Neural cell (in vitro differentiated cells): ENCODE measurements around the gene LIPC.

Experiments used
- MXI1 ChIP-seq: fragments of 450-650 bp; conservative IDR thresholded peaks from 2 replicates; pipeline ENCODE4 v1.6.1; 2014; ENCODE audit warnings: antibody characterized with exemption, mild to moderate bottlenecking; ENCODE audit not compliant: poor library complexity, severe bottlenecking
- TF ChIP-seq, protein P1 (sequence below): fragments of 450-650 bp; IDR thresholded peaks from 2 replicates; pipeline ENCODE4 v1.5.1; 2014; ENCODE audit warnings: antibody characterized with exemption, mild to moderate bottlenecking, moderate library complexity; ENCODE audit not compliant: poor library complexity, severe bottlenecking

DNA sequence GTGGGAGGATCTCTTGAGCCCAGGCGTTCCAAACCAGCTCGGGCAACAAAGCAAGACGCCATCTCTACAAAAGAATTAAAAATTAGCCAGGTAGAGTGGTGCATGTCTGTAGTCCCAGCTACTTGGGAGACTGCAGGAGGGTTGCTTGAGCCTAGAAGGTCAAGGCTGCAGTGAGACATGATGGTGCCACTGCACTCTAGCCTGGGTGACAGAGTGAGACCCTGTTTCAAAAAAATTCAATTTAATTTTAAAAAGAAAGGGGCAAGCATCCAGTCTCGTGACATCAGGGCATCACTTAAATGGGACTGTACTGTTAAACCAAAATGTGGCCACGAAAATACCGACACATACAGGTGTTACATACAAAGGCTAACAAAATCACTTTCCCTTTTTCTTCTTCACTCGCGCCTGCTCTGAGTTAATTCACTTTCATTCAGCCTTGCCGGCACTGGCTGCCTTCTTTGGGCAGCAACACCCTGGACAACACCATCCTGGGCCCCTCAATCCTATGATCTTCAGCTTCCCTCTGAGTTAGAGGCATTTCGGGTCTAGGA is 121.7 kb downstream of the LIPC start:
- TF ChIP-seq, protein P1, sequence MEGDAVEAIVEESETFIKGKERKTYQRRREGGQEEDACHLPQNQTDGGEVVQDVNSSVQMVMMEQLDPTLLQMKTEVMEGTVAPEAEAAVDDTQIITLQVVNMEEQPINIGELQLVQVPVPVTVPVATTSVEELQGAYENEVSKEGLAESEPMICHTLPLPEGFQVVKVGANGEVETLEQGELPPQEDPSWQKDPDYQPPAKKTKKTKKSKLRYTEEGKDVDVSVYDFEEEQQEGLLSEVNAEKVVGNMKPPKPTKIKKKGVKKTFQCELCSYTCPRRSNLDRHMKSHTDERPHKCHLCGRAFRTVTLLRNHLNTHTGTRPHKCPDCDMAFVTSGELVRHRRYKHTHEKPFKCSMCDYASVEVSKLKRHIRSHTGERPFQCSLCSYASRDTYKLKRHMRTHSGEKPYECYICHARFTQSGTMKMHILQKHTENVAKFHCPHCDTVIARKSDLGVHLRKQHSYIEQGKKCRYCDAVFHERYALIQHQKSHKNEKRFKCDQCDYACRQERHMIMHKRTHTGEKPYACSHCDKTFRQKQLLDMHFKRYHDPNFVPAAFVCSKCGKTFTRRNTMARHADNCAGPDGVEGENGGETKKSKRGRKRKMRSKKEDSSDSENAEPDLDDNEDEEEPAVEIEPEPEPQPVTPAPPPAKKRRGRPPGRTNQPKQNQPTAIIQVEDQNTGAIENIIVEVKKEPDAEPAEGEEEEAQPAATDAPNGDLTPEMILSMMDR = no peak
- TF ChIP-seq MXI1 = no peak
